Stimulated activated naive CD8-positive, alpha-beta T cell treated with anti-CD3 and anti-CD28 coated beads, Interleukin-15, Interleukin-2, amounts not matched to agents 100 U/mL and 50 U/mL, for 24 hours (primary cell): ENCODE data around the gene MRPS18A.
A peak's percentile ranks its signal among the peaks of the same experiment; 100 is the strongest.
"Not testable (repeated sequence)": the region's sequence is repeated elsewhere in the genome, so short reads cannot be mapped to it uniquely, and the experiment has no call there.

ENCODE experiments used
- ATAC-seq: fragments of 150-1000 bp; cut with Tn5 transposase; one replicate; pipeline ENCODE4 v1.10.0; 2021
- DNase-seq: peaks from one replicate; pipeline ENCODE4 v3.0.0; 2021

The MRPS18A gene

GRCh38 chr6:43670623-43670986 is 17.0 kb downstream of the MRPS18A start:
- ATAC-seq (no peak), DNase-seq (no peak)

DNA sequence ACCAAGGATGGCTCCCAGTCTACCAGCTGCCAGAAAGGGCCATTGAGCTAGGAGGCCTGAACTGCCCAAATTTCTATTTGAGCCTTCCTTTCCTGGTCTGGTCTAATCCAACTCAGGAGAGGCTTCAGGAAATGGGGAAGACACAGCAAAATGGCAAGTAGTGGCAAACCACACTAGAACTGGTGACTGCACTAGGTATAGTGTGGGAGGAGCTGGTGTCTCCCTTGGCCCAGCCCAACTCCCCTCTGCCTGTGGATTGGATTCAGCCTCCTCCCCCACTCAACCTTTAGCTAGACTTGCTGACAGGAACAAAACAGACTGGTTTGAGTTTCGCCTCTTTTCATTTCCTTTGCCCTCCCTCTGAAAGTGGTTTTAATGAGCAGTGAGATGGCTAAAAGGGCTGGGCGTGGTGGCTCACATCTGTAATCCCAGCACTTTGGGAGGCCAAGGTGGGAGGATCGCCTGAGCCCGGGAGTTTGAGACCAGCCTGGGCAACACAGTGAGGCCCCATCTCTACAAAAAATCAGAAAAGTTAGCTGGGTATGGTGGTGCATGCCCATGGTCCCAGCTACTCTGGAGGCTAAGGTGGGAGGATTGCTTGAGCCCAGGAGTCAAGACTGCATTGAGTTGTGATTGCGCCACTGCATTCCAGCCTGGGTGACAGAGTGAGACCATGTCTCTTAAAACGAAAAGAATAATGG is 17.5 kb downstream of the MRPS18A start:
- DNase-seq, result peak; percentile 47
- ATAC-seq, result peak; percentile 72

DNA sequence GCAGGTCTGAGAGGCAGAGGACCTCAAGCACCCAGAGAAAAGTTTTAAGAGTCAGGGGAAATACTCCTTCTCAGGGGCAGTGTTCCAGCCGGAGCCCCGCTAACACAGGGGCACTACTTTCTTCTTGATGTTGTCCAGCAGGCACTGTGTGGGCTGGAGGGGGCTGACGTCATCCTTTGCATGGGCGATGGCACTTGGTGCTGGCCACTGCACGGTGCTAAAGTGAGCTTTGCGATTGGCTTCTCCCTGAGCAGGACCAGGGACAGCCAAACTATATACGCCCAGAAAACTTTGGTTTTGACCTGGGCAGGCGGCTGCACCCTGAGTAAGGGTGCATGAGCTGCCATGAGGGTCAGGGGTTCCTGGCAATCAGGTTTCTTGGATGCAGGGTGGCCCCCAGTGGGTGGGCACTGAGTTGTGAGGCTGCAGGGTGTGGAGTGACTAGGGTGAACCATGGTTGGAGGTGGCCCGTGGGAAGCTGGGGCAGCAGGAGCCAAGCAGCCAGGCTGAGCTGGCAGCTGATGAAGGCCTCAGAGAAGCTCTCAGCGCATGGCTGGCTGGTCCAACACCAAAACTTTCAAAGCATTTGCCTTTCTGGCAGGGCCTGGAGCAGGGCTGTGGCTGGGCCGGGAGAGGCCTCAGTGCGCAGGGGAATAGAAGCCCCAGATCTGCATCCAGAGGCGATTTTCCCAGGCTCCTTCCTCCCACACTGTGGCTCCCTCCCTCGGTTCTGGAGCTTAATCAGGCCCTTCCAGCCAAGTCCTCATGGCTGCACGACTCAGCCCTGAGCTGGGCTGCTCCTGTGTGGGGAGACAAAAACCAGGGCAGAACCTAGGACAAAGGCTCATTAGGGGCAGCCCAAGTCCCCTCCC is 18.3 kb downstream of the MRPS18A start:
- DNase-seq (no peak), ATAC-seq (no peak)

DNA sequence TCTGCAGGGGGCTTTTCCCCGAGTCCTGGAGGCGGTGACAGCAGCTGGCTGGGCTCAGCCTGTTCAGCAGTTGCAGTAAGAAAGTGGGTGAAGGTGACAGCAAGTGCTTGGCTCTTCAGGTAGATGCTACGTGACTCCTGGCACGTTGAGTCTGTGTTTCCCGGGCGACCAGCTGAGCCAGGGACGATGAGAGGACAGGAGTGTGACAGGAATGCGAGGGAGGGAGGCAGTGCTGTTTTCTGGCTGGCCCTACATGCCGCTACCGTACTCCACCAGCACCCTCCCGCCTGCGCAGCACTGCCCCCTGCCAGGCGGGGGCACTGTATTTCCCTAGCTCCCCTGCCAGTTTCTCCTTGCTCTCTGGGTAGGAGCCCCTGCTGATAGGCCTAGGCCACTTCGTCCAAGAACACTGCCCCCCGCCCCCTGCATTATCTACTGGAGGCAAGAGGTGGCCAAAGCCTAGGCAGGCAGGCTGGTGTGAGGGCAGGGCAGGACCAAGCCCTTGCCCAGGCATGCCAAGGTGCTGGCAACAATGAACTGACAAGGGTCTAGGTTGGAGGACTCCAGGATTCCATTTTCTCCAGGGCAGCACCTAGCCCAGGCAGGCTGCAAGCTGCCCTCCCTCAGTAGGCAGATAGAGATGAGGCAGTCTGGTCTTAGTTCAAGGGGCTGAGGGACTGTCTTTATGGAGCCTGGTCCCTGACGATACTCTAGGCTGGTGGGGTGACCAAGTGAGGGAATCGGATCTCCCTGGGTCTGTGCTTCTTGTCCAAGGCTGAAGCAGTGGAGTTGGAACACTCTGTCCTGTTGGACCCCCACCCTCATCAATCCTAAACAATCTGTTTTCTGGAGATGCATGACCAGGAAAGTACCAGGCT is 19.2 kb downstream of the MRPS18A start:
- peak; percentile 72 for DNase-seq
- peak; percentile 59 for ATAC-seq

DNA sequence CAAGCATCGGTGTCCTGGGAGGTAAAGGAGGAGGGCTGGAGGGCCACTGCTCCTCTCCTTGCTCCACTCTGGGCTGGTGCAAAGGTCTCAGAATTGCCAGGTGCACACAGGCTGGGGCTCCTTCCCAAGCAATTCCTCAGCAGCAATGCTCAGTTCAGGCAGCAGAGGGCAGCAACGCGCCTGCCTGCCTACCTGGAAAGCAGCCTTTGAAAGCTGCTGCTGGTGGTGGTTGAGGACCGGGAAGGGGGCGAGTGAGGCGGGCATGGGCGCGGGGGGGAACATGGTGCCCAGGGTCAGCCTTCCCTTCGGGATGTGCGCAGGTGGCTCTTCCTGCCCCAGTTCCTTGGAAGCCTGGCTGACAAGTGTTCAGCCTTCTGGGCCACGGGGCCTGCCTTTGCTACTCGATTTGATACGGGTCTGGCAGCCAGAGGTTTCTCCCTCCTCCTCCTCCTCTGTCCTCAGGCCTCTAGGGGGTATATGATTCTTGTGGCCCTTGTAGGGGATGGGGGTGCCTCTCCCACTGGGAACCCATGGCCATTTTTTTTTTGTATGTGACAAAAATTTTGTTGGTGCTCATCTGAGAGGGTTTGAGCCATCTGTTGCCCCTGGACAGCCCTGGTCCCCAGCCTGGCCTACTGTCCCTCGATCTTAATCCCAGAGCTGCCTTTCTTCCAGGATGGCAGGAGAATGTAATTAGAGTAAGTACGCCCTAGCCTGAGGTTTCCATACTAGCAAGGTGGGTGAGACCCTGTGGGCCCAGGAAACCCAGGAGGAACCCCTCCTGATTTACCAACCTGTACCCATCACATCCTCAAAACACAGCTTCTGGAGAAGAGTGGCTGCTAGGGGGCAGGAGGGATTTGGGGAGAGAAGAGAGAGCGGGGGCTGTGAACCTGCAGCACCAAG is 20.1 kb downstream of the MRPS18A start:
- ATAC-seq, result peak; percentile 44
- DNase-seq, result peak; percentile 90

DNA sequence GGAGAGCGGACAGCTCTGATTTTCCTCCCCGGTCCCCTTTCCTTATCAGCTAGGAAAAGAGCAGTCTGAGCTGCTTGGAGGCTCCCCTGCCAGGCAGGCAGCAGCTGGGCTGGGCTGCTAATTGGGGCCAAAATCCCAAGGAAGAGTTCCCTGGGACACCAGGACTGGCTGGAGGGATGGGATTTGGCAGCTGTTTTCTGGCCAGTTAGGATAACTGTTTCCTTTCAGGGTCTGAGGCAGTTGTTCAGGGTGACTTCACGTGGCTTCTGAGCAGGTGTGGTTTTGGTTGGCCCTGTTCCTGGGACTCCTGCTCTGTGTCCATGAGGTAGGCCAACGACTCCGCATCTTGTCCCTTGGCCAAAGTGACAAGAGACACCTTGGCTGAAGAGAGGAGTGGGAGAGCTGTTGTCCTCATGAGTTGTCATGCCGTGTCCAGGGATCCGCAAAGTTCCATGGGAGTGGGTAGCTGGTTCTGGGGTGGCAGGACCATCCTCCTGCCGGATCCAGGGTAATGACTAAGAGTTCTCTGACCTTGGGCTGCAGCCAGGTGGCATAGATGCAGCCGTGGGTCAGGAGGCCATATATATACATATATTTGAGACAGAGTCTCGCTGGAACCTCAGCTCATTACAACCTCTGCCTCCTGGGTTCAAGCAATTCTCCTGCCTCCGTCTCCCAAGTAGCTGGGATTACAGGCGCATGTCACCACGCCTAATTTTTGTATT is 21.2 kb downstream of the MRPS18A start:
- no peak for ATAC-seq

DNA sequence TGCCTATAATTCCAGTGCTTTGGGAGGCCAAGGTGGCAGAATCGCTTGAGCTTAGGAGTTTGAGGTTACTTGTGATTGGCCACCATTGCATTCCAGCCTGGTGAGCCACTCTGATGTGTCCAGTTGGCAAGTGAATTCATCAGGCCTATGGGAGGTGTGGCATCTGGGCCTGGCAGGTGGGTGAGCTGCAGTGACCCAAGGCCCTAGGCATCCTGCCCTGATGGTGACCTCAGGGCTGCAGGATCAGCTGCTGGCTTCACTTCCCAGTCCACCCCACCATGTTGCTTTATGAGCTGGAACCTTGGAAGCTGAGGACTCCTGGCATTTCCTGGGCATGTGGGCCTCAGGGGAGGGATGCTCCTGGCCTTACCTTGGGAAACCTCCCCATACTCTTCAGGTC is 22.2 kb downstream of the MRPS18A start:
- ATAC-seq (no peak), DNase-seq (no peak)

More for the DNA sequence above, 21.2 kb downstream of the MRPS18A start:
- no peak for DNase-seq

GRCh38 chr6:43662948-43663347 is 24.6 kb downstream of the MRPS18A start:
- ATAC-seq, DNase-seq: not testable (repeated sequence)

DNA sequence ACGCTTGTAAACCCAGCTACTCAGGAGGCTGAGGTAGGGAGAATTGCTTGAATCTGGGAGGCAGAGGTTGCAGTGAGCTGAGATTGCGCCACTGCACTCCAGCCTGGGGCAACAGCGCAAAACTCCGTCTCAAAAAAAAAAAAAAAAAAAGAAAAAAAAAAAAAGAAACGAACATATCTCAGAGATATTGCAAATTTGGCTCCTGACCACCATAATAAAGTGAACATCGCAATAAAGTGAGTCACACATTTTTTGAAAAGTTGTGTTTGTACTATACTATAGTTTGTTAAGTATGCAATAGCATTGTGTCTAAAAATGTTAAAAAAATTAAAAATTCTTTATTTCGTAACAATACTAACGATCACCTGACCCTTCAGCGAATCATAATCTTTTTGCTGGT is 29.4 kb downstream of the MRPS18A start:
- ATAC-seq (no peak), DNase-seq (no peak)

GRCh38 chr6:43657221-43657802 is 30.3 kb downstream of the MRPS18A start:
- DNase-seq (no peak), ATAC-seq (no peak)

GRCh38 chr6:43652822-43653221 is 34.8 kb downstream of the MRPS18A start:
- not testable (repeated sequence) for ATAC-seq, DNase-seq

- ATAC-seq (no peak), DNase-seq (no peak)
Measured at GRCh38 chr6:43648248-43648647, 39.3 kb downstream of the MRPS18A start.

GRCh38 chr6:43647613-43648012 is 40.0 kb downstream of the MRPS18A start:
- no peak for DNase-seq
- ATAC-seq, result no peak

DNA sequence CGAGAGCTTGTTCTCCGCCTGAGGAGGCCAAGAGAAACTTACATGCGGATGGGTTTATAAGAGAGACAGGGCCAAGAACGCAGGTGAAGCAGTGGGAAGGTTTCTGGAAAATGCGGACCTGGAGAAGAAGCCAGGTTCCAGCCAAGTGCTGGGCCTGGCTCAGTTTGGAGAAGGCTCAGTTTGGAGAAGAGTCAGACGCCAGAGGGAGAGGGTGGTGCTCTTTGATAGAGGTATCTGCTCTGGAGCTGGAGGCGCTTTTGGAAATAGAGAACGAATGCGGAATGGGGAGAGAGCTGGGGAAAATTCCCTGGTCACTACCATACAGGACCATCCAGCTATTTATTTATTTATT is 42.0 kb downstream of the MRPS18A start:
- no peak for ATAC-seq
- DNase-seq, result no peak

DNA sequence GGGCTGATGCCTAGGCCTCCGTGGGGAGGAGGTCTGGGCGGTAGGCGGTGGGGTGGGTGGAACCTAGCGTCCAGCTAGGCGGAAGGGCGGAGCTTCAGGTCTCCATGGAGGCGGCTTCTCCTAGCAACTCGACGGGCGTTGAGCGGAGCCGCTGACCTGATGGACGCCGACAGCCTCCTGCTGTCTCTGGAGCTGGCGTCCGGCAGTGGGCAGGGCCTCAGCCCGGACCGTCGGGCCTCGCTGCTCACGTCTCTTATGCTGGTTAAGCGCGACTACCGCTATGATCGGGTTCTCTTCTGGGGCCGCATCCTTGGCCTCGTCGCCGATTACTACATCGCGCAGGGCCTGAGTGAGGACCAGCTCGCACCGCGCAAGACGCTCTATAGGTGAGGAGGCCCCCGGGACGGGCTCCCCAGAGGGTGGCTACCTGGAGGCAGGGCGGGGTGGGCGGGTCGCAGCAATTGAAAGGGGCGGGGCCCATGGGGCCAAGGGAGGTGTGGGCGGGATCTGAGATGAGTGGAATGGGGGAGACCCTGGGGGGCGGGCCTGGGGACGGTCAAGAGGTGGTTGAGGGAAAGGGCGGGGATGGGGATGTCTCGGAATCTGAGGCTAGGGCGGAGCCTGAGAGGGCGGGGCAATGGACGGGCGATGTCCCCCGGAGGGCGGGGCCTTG is 42.5 kb downstream of the MRPS18A start, which contains the start of gene RSPH9:
TSS of gene RSPH9 (plus strand) at position 97 of the 673 bp plus-strand sequence. CDS start at position 160, 63 bp downstream.
- ATAC-seq, result peak; percentile 84
- peak; percentile 72 for DNase-seq

GRCh38 chr6:43639984-43640800 is 47.4 kb downstream of the MRPS18A start:
- ATAC-seq (no peak), DNase-seq (no peak)

DNA sequence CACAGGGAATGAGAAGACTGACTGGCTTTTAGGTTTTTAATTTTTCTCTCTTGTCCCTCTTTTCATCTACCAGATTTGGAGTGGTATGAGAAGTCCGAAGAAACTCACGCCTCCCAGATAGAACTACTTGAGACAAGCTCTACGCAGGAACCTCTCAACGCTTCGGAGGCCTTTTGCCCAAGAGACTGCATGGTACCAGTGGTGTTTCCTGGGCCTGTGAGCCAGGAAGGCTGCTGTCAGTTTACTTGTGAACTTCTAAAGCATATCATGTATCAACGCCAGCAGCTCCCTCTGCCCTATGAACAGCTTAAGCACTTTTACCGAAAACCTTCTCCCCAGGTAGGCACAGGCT is 51.3 kb downstream of the MRPS18A start:
- DNase-seq, result no peak
- no peak for ATAC-seq

DNA sequence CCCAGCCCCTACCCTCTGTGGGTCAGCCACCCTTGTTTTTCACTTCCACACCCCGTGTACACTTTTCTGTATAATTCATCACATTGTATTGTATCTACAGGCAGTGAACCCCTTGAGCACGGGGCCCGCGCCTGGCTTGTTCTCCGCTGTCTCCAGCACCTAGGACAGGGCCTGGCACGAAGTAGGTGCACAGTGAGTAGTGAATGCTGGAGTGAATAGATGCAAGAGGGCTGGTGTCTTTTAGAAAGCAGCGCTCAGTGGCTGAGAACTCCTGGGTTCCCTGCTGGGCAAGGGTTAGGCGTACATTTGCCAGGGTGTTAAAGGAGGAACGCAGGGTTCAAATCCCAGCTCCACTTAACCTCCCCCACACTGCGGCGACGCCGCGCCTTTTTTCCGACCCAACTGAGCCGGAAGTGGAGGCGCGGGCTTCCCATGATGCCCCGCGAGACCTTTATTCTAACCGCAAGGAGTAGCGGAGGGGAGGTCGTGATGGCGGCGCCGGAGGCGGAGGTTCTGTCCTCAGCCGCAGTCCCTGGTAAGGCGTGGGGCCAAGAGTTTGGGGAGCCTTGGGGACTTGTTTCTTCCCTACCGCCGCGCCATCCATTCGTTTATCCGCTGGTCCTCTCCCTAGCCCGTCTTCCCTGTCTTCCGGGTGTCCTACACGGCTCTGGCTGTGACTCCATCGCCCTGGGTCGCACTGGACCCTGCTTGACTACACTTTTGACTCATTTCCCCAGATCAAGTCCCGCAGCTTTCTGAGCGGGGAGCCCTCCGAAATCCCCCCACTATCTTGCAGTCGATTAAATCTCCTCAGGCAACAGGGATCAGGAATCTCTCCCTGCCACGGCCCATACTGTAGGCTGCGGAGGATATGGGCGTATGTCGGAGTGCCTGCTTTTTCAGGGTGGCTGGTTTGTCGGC is 51.9 kb downstream of the MRPS18A start, which contains the start of gene MAD2L1BP:
TSS of gene MAD2L1BP (plus strand) at position 454 of the 921 bp plus-strand sequence. CDS start at position 490, 36 bp downstream.
- ATAC-seq (peak; percentile 87), DNase-seq (peak; percentile 92)
